ENCODE measurements around the gene NKD1.
A peak's percentile ranks its signal among the peaks of the same experiment; 100 is the strongest.

NKD1 gene

DNA sequence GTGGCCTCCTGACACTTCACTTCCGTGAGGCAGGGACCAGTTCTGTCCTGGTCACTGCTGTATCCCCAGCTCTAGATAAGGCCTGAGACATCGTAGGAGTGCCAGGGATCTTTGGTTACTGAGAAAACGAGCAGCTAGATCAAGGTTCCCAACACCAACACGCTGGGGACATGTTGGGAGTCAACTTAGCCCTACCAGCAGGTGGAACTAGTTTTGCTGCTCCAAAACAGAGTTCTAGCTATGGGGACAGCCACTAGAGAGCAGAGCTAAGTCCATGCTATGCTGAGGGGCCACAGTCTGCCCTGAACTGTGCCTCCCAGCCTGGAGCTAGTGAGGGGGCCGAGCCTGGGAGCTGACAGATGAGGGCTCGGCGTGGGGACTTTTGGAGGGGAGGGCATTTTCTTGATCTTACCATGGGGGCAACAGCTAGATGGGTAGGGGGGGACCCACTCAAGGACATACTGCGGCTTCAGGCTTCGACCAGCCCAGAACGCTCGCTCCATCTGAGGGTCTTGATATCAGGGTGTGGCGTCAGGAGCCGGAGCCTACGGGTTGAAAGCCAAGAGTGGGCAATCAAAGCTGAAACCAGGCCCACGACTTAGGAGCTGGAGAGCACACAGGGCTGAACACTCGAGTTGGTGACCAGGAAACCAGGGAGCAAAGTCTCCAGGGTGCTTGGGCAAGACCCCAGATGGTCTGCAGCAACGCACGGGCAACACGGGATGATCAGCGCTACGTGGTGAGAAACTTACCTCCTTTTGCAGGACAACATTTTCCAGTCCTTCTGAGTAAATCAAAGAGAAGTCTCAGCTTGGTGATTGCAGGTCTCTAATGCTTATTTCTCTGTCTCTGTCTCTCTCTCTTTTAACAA is 119.5 kb downstream of the NKD1 start:
- DNase-seq (ENCODE audit: low read depth in 2 of 3, low spot score in 1 of 3) = no peak

DNA sequence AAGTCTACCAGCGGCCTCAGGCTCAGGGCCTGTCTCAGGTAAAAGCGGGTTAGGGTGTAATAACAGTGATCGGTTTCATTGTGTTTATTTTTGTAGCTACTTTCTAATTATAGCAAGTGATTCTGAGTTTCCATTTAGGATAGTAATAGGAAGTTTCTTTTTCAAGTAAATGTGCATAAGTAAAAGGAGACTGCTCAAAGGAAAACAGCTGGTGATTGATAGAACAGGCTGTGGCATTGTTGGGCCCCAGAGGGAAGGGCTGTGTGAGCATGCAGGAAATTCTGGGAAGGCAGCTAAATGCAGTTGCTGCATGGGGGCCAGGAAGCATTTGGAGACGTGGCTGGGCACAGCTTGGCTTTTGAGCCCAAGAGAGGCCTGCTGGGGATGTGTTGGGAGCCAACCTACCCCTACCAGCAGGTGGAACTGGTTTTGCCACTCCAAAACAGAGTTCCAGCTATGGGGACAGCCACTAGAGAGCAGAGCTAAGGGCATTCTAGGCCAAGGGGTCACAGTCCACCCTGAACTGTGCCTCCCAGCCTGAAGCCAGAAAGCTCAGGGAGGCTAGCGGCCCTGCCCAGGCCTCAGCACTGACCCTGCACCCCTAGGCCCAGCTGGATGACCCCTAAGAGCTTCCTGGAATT is 120.3 kb downstream of the NKD1 start:
- no peak for DNase-seq (ENCODE audit: low read depth in 2 of 3, low spot score in 1 of 3)

DNA sequence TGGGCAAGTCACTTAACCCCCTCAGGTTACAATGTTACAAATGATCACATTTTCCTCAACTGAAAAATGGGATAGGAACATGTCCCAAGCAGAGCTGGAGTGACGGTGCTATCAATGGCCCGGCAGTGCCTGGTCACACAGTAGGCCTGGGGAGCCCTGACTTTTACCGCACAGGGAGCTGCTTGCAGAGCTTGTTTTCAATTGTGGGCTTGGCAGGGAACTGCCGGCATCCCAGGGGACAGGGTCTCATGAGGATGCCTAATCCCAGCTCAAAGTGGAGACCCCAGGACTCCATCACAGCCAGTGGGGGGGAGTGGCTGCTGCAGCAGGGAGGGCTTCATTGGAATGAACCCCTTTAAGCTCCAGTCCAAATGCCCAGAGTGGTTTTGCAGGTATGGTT is 121.5 kb downstream of the NKD1 start:
- no peak for DNase-seq (ENCODE audit: low read depth in 2 of 3, low spot score in 1 of 3)

DNA sequence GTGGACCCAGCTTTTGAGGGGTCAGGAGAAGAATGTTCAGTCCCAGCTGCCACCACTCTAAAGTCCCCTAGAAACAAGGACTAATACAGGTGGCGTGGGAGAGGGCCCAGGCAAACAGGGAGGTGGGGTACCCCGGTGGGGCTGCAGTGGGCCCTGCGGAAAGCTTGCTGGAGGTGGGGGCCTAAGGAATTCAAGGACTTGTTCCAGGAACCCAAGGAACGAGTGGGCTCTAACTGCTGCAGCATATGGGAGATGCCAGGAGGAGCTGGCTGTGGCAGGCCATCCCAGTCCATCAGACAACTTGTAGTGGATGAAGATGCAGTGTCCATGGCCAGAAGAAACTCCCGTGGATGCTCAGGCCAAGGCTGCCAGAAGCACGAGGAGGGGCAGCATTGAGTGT is 122.3 kb downstream of the NKD1 start:
- no peak for DNase-seq (ENCODE audit: low read depth in 2 of 3, low spot score in 1 of 3)

DNA sequence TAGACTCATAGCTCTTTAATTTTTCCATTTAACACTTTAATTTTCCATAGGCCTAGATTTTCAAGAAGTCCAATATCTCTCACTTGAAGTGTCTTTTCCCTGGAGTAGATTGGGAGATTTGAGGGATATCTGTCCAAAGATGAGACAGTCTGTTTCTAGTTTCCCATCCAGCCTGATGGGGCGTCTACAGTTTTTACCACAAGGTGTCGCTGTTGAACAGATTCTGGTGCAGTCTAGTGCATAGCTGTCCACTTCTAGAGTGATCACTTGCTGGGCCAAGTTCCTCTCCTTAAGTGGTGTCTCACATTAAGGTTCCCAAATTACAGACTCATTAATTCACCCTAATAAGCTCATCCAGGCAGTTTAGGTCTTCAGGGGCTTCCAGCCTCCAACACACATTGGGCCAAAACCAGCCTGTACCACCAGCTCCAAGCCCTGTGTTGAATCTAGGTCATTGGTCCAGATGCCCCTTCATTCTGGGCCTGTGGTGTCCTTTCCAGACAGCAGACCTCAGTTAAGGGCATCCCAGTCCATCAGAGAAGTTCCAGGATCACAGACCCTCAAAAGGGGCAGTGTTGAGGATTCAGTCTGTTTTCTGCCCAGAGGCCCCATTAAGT is 123.6 kb downstream of the NKD1 start:
- DNase-seq (ENCODE audit: low read depth in 2 of 3, low spot score in 1 of 3) = peak in 2 of 3 donors; percentile 54 to 80

DNA sequence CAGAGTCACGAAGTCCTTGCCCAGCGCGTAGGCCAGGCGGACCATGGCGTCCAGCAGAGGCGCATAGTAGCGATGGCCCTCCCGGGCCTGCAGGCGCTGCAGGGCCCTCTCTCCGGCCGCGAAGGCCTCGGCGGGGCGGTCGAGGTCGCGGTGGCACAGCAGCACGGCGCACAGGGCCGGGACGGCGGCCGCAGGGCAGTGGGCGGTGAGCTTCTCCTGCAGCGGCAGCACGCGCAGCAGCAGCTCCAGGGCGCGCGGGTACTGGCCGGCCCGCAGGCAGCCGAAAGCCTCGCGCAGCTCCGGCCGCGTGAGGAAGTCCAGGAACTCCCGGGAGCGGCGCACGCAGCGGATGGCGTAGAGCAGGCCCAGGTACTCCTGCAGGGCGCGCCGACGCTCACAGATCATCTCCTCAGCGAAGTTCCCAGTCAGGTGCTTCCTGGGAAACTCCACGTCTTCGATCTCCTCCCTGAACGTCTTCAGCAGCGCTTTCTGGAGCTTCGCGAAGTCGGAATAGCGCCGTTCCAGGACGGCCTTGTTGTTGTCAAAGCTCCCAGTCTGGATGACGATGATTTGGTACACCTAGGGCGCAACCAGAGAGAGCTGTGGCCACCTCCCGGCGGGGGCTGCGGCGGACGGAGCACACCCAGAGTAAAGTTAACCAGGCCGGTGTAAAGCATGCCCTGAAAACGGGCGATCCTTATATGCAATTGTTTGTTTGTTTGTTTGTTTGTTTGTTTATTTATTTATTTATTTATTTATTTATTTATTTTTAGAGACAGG is 125.5 kb downstream of the NKD1 start:
- DNase-seq (ENCODE audit: low read depth in 2 of 3, low spot score in 1 of 3) = no peak

DNA sequence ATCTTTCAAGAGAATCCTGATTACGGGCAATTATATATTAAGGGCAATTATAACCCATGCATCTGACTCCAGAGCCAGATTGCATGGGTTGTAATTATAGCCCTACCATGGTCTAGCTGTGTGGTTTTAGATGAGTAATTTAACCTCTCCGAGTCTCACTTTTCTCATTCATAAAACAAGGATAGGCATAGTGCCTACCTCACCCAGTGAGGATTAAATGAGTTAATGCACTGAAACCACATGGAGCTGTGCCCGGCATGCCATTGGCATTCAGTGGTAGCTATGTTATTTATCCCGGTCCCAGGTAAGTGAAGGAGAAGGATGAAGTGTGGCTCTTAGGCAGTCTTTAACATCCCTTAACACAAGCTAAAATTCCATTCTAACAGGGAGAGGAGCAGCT is 126.6 kb downstream of the NKD1 start:
- no peak for DNase-seq (ENCODE audit: low read depth in 2 of 3, low spot score in 1 of 3)

DNA sequence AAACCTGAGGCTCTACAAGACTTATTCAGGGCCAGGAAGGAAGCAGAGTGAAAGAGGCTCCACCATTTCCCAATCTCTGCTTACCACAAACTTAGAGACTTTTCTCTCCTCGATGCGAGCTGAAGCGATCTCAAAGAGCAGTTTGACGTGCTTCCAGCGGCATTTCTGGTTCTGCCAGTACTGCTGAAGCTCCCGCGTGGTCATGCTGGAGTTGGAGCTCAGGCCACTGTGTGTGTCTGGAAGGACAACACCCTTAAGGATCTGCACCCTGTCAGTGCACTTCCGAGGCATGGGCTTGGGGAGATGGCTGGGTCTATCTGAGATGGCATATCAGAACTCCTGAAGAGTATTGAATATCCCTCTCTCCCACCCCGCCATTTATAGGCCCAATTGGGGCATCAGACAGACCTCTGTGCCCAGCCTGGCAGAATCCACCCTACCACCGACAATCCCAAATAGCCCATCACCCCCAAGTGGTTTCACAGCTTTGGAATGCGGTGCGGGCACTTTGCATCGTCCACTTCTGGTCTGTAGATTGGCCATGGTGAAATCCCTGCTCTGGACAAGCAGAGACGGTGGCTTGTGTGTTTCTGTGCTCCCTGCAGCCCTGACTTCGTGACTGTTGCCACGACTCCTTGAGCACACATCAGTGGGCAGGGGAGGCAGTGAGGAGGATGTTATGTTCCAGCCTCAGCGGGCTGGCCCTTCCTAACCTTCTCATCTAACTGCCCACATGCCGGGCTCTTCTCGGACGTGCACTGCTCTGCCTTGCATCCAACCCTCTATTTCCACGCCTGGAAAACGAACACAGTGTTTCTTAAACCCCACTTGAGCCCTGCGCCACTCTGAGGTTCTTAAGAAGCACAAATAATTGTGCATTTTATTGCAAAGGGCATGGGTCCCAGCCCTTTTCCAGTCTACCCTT is 127.8 kb downstream of the NKD1 start:
- no peak for DNase-seq (ENCODE audit: low read depth in 2 of 3, low spot score in 1 of 3)

DNA sequence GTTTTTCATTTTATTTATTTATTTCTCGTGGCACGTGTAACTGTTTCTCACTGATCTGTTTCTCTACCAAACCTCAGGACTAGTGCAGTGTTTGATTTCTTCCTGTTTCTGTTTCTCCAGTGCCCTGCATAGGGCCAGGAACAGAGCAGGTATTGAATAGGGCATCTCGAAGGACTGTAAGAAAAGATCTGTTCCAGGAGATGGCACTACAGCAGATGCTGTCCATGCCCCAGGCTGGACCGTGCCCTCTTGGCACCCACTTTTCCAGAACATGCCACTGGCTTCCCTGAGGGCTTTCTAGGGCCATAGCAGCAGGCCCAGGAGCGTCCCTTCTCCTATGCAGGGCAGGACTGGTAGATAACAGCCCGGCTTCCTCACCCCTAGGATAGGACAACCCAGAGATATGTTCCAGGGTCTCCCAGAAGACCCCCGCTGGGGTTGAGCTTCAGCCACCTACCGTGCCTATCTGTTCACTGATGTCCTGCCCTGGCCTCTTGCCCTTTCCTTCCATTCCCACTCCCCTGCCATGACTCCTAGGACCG is 128.6 kb downstream of the NKD1 start:
- no peak for DNase-seq (ENCODE audit: low read depth in 2 of 3, low spot score in 1 of 3)

DNA sequence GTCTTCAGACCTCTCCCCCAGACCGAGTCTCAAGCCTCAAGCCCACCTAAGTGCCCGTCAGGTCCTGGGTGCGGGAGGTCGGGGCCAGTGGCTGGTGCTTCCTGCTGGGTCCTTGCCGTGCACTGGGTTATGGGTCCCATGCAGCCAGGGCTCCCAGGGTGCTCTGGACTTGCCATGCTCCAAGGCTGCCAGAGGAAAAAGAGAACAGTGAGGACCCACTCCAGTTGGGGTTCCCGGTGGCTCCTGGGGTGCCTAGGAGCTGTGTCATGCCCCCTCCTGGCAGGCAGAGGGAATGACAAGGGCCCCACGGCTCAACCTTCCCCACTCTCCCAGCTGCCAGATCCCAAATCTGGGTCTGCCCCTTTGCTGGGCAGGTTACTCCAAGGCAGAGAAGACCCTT is 129.2 kb downstream of the NKD1 start:
- DNase-seq (ENCODE audit: low read depth in 2 of 3, low spot score in 1 of 3) = no peak

DNA sequence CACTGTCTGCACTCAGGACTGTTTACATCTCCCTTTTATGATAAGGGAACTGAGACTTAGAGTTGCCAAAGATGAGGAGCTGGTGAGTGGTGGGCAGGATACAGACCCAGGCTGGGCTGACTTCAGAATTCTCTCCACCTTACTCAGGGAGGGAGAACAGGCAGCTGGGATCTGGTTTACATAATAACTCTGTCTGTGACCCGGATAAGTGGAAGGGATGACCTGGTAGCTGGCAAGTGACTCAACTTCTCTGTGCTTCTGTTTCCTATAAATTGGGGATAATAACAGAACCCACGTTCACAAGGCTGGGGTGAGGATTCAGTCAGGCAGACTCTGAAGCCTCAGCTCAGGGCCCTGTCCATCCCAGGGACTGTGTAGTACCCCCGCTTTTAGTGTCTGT is 130.3 kb downstream of the NKD1 start:
- DNase-seq (ENCODE audit: low read depth in 2 of 3, low spot score in 1 of 3) = no peak

DNA sequence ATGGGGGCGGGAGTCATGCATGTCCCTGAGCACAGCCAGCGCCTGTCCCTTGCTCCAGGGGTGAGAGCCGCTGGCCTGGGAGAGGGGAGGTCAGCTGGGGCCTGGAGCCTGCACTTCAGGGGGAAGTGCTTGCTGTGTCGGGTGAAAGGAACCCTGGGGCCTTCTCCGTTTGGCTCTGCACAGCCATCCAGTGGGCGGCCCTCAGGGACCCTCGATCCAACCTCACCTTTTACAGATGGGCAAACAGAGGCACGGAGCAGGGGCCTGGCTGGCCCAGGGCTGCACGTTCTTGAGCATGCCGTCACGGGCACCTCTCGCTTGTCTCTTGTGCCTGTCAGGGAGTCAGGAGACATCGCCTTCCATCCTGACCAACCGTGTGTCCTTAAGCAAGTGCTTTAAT is 131.1 kb downstream of the NKD1 start:
- no peak for DNase-seq (ENCODE audit: low read depth in 2 of 3, low spot score in 1 of 3)

DNA sequence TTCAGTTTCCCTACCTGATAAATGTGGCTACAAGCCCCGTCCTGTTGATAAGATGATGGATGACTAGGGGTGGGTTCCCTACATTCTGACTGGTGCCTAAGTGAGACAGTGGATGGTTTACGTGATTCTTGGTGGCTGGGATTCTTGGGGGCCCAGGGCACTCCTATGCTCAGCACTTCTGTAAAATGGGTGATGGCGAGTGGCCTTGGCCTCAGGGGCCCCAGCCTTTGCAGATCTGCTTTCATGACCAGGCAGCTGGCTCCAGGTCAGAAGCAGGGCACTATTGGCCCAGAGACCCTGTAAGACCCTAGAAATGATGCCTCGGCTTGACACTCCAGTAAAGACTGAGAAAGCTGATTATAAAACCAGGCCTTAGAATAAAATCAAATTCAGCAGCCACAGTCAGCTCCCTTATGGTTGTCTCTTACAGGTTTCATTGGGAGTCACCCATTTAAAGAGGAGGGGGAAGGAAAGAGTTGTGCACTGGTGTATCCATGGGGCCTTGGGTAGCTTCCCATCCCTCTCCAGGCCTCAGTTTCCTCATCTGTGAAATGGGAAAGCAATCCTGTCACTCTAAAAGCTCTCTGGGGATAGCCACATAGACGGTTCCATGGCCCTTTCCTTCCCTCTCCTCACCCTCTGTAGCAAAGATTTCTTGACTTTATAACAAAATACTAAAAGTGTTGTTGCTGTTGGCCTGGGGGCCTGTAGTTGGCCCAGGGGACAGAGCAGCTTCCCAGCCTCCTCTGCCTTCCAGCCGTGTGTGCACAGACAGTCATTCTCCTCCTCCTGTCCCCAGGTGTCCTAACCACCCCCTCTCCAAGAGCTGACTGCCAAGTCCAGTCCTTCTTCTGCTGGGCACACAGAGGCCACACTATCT is 131.7 kb downstream of the NKD1 start:
- DNase-seq (ENCODE audit: low read depth in 2 of 3, low spot score in 1 of 3) = no peak

DNA sequence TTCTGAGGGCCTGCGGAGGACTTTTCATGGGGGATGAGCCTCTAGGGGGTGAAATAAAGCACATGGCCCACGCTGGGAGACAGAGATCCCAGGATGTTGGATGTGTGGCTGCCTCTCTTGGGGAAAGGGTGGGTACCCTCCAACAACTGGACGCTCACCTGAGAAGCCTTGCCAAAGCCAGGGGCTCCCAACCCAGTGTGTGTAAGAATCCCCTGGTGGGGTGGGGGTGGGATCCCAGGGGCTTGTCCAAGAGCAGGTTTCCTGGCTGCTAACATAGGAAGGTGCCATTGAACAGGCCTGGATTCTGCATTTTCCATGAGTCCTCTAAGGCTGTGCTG is 132.3 kb downstream of the NKD1 start:
- no peak for DNase-seq (ENCODE audit: low read depth in 2 of 3, low spot score in 1 of 3)

DNA sequence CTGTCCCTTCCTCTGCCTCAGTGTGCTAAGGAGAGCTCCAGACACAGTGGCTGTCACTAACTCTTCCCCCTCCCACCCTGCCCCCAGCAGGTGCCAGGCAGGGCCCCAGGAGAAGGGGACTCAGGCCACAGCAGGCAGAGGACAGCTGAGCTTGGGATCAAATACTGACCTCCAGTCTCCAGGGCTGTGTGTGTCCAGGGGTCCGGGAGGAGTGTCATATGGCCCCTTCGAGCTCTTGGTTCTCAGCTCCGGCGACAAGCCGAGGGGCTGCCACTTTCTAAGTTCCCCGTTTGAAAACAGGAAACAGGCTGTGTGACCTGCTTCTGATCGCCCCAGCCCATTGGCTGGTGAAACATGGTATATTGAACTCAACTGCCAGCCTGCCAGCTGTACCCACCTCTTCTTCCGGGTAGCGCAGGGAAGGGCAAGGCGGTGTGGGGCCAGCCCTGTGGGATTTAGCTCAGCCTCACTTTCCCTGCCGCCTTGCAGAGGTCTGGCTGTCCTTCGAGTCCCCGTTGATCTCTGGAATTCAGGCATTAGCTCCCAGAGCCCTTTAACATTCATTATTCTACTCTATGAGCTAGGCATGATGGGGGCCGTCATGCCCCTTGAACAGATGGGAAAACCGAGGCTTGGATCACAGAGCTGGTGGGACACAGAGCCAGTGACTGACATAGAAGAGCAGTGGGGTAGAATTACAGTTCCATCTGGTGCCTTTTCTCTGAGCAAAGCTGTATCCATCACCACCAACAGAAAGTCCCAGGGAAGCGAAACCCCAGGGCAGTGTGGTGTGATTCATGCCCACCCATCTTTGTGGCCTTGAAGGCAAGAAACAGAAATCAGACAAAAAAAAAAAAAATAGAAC is 133.1 kb downstream of the NKD1 start, which contains the start of gene SNX20:
Gene SNX20, minus strand, starts transcription at position 292 of the 865 bp plus-strand sequence. CDS start 3,786 bp downstream, outside the sequence.
- DNase-seq (ENCODE audit: low read depth in 2 of 3, low spot score in 1 of 3) = peak in 1 of 3 donors; percentile 47

DNA sequence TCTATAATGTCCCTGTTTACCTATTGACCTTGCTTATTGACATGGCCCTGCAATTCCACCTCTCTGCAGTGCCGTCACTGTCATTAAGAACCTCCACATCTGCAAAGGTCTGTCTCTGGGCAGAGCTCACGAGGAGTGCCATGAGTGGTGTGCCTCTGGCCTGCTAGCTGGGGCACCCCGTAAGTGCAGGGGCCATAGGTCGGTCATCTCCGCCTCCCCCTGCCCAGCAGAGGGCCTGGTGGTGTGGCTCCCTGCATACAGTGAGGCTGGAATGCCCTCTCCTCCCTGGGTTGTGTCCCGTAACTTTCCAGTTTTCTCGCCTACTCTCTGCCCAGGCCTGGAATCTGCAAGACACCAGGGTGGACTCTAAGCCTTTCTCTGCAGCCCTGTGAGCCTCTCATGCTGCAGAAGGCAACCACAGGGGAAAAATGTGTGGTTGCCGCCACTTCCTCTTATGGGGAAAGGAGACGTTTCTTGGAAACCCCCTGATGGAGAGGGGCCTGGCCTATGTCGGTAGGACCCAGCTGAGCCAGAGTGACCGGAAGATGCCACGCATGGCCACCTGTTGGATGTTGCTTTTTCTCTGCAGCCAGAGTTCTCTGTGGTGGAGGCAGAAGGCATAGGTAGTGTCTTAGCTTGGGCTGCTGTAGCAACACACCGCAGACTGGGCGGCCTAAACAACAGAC is 135.6 kb downstream of the NKD1 start:
- peak in 1 of 3 donors; percentile 48 for DNase-seq (ENCODE audit: low read depth in 2 of 3, low spot score in 1 of 3)

DNA sequence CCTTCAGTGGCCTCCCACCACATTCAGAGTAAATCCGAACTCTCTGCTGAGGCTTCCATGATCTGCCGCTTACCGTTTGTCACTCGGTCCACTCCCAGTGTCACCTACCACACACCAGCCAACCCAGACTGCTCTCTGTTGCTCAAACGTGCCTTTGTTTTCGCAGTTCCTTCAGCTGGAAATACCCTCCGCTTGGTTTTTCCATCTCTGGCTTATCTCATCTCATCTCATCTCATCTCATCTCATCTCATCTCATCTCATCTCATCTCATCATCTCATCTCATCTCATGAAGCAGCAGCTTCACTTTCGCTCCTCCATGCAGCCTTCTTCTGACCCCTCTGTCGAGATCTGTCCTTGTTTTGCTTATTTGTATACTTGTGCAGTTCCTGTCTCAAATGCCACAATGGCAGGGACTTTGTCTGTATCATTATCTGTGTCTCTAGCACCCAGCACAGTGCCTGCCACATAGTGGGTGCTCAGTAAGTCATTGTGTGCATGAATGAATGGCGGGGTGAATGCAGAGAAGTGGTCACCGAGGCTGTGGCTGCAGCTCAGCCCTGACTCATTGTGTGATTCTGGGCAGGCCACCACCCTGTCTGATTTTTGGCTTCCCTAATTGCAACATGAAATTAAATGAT is 136.7 kb downstream of the NKD1 start:
- DNase-seq (ENCODE audit: low read depth in 2 of 3, low spot score in 1 of 3) = peak in 1 of 3 donors; percentile 38

Data from stimulated activated CD4-positive, alpha-beta T cell treated with anti-CD3 and anti-CD28 coated beads, Interleukin-12 subunit alpha, Interleukin-12 subunit beta, amount 100 ng/mL, for 48 hours (primary cell).